GM19043 (cell line): Measurements from ENCODE around the gene SH3BP5L.

Source experiments
- ATAC-seq: cut with Tn5 transposase; IDR thresholded peaks from one replicate; pipeline ENCODE4 v1.9.1; 2021; ENCODE audit warnings: low read depth; ENCODE audit not compliant: unreplicated experiment

The SH3BP5L gene

GRCh38 chr1:248787430-248787829 is 38.3 kb downstream of the SH3BP5L start:
- ATAC-seq, result no peak

GRCh38 chr1:248786156-248786555 is 39.6 kb downstream of the SH3BP5L start:
- peak; percentile 59 for ATAC-seq

DNA sequence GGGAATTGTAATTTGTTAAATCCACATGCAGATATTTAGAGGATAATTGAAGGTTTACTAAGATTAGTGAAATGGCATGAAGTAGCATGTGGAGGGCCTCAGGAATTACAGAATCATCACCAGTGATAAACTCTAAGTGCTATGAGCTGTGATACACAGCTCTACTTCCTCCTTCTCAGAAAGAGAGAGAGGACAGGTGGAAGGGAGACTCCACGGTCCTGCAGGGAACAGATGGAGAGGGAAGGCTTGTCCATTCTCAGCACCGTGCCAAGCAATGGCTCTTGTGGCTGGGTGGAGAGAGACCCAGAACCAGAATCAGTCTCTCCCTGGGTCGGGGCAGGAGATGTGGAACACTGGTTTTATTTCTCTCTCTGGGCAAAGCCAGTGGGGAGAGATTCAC is 42.3 kb downstream of the SH3BP5L start:
- ATAC-seq, result no peak

- ATAC-seq, result no peak
Observed at GRCh38 chr1:248782416-248783141, 43.1 kb downstream of the SH3BP5L start.

DNA sequence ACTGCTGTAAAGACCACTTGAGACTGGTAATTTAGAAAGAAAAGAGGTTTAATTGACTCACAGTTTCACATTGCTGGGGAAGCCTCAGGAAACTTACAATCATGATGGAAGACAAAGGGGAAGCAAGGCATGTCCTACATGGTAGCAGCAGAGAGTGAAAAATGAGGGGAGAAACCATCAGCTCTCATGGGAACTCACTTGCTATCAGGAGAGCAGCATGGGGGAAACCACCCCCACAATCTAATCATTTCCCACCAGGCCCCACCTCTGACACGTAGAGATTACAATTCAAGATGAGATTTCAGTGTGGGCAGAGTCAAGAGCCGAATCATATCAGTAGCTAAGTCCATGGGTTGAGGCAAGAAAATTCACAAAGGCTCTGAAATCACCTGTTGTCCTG is 46.4 kb downstream of the SH3BP5L start:
- no peak for ATAC-seq

- no peak for ATAC-seq
Observed at GRCh38 chr1:248778906-248779305, 46.8 kb downstream of the SH3BP5L start.

GRCh38 chr1:248776991-248777390 is 48.7 kb downstream of the SH3BP5L start:
- ATAC-seq, result no peak

DNA sequence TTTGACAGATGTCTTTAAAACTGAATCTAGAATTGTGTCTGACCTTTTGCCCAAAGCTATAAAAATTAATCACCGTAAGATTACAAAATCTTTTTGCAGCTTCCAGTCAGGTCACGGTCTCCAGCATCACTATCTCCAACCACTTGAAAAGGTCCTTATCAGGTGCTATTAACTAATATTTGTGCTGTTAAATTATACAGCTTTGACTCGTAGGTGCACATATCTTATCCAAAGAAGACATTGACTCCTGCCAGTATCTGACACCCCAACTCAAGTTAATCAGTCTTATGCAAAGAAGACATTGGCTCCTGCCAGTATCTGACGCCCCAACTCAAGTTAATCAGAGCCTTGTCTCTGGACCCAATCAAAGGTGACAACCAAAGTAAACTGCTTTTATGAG is 50.3 kb downstream of the SH3BP5L start:
- no peak for ATAC-seq
